A549 (cell line): ENCODE measurements around the gene FBRSL1. TPM values are rescaled to one million over a fixed set of nuclear protein-coding genes. Genes with fewer than 3 reads are reported as not detected.

Experiments
- ATAC-seq, 2 experiments: fragments of 200-7000 bp in 1 of 2; fragments of >200 bp in 1 of 2; cut with Nextera tagmentation in 1 of 2; cut with Tn5 transposase in 1 of 2; 3 replicates each; pipeline versions ENCODE4 v1.8.0 to v1.9.1; 2018 to 2020; ENCODE audit warnings: mild to moderate bottlenecking in 1 of 2, moderate library complexity in 1 of 2
- CTCF ChIA-PET: fragments of 300-600 bp; sonication (Branson Sonifier 250); formaldehyde crosslinking; extraction: SDS; loops from one replicate; lab custom pipeline; 2021; ENCODE audit warnings: antibody characterized with exemption, inconsistent platforms; lab: Yijun Ruan, JAX
- POLR2A ChIA-PET: fragments of 350-600 bp; formaldehyde crosslinking; extraction: SDS; loops from one replicate; lab custom pipeline; 2021; ENCODE audit warnings: antibody characterized with exemption, inconsistent platforms; lab: Yijun Ruan, JAX
- DNase-seq, 2 experiments: peaks; one replicate each; pipeline versions ENCODE4 v3.0.0 to v3.0.0-alpha.2; 2011 to 2016; ENCODE audit warnings: low read depth in 1 of 2, low spot score in 1 of 2
- FAIRE-seq: peaks from 2 replicates; lab custom pipeline; 2011; peaks lifted over from hg19 to GRCh38; lab: Jason Lieb, UNC
- H3K27ac ChIP-seq, 2 experiments: fragments of >200 bp; sonication (Bioruptor Twin); formaldehyde crosslinking; 3 replicates each; pipeline ENCODE4 v1.5.1; 2016 to 2017
- H3K4me1 ChIP-seq: fragments of >200 bp; sonication (Bioruptor Twin); formaldehyde crosslinking; 3 replicates; pipeline ENCODE4 v1.6.1; 2016
- H3K4me2 ChIP-seq: fragments of >200 bp; sonication (Bioruptor Twin); formaldehyde crosslinking; 3 replicates; pipeline ENCODE4 v1.6.1; 2016
- H3K4me3 ChIP-seq: fragments of >200 bp; sonication (Bioruptor Twin); formaldehyde crosslinking; 3 replicates; pipeline ENCODE4 v1.5.1; 2016
- H3K9me3 ChIP-seq: fragments of >200 bp; sonication (Bioruptor Twin); formaldehyde crosslinking; 3 replicates; pipeline ENCODE4 v1.6.1; 2016
- BHLHE40 ChIP-seq: IDR thresholded peaks from 2 replicates; pipeline ENCODE4 v1.6.1; 2012; ENCODE audit warnings: low read depth, low read length, inconsistent platforms
- CHD2 ChIP-seq: fragments of 150-350 bp; IDR thresholded peaks from 2 replicates; pipeline ENCODE4 v1.6.1; 2014; ENCODE audit warnings: low read length; ENCODE audit not compliant: partially characterized antibody
- EHF ChIP-seq: fragments of 250-450 bp; sonication (Bioruptor Pico); IDR thresholded peaks from 2 replicates; pipeline ENCODE4 v1.5.0; 2020; ENCODE audit warnings: mild to moderate bottlenecking
- ELK1 ChIP-seq: fragments of 150-350 bp; IDR thresholded peaks from 2 replicates; pipeline ENCODE4 v1.6.1; 2014; ENCODE audit warnings: low read depth, mild to moderate bottlenecking, low read length
- EP300 ChIP-seq, 2 experiments: fragments of >200 bp; sonication (Bioruptor Twin); formaldehyde crosslinking; IDR thresholded peaks; 2 replicates in 1 of 2; 3 replicates in 1 of 2; pipeline ENCODE4 v1.6.1; 2016 to 2017
- FOSB ChIP-seq: fragments of 250-450 bp; sonication (Bioruptor Pico); IDR thresholded peaks from 2 replicates; pipeline ENCODE4 v1.5.0; 2020; ENCODE audit warnings: mild to moderate bottlenecking, moderate library complexity
- FOSL2 ChIP-seq, 2 experiments: fragments of 450-650 bp in 1 of 2; fragments of >200 bp in 1 of 2; sonication (Bioruptor Twin) in 1 of 2; formaldehyde crosslinking; IDR thresholded peaks; 2 replicates each; pipeline versions ENCODE4 v1.5.0 to v1.6.1; 2016 to 2020; ENCODE audit warnings: mild to moderate bottlenecking in 1 of 2, moderate library complexity in 1 of 2
- GATA3 ChIP-seq: IDR thresholded peaks from 2 replicates; pipeline ENCODE4 v1.6.1; 2012; ENCODE audit warnings: borderline replicate concordance
- HES2 ChIP-seq: fragments of >200 bp; sonication (Bioruptor Twin); formaldehyde crosslinking; IDR thresholded peaks from 2 replicates; pipeline ENCODE4 v1.6.1; 2016
- HEYL ChIP-seq: fragments of 250-450 bp; sonication (Bioruptor Pico); IDR thresholded peaks from 2 replicates; pipeline ENCODE4 v1.8.0; 2021; ENCODE audit warnings: mild to moderate bottlenecking, moderate library complexity
- HOXB5 ChIP-seq: fragments of 250-450 bp; sonication (Bioruptor Pico); IDR thresholded peaks from 2 replicates; pipeline ENCODE4 v1.5.0; 2020; ENCODE audit warnings: mild to moderate bottlenecking, moderate library complexity
- JUN ChIP-seq, 2 experiments: fragments of >200 bp; sonication (Bioruptor Twin); formaldehyde crosslinking; IDR thresholded peaks; 2 replicates in 1 of 2; 3 replicates in 1 of 2; pipeline ENCODE4 v1.6.1; 2016 to 2017
- JUNB ChIP-seq: fragments of >200 bp; sonication (Bioruptor Twin); formaldehyde crosslinking; IDR thresholded peaks from 2 replicates; pipeline ENCODE4 v1.6.1; 2016
- KDM1A ChIP-seq: fragments of 200-600 bp; sonication (generic); IDR thresholded peaks from 2 replicates; pipeline ENCODE4 v1.6.1; 2016; ENCODE audit warnings: low read depth, mild to moderate bottlenecking
- KDM5A ChIP-seq: fragments of 200-600 bp; sonication (generic); IDR thresholded peaks from 2 replicates; pipeline ENCODE4 v1.6.1; 2016; ENCODE audit warnings: antibody characterized with exemption, mild to moderate bottlenecking
- MAZ ChIP-seq: fragments of 150-350 bp; IDR thresholded peaks from 2 replicates; pipeline ENCODE4 v1.6.1; 2014; ENCODE audit warnings: antibody characterized with exemption, low read depth, low read length, borderline replicate concordance
- NPAS2 ChIP-seq: fragments of 250-450 bp; sonication (Bioruptor Pico); IDR thresholded peaks from 2 replicates; pipeline ENCODE4 v1.8.0; 2022; ENCODE audit warnings: mild to moderate bottlenecking, moderate library complexity, borderline replicate concordance
- PBX3 ChIP-seq: IDR thresholded peaks from 2 replicates; pipeline ENCODE4 v1.6.1; 2012
- PHF8 ChIP-seq: fragments of 200-600 bp; sonication (generic); IDR thresholded peaks from 2 replicates; pipeline ENCODE4 v1.6.1; 2016; ENCODE audit warnings: low read depth, mild to moderate bottlenecking, antibody characterized with exemption, moderate library complexity, borderline replicate concordance
- POLR2AphosphoS2 ChIP-seq: conservative IDR thresholded peaks from 2 replicates; pipeline ENCODE4 v1.6.1; 2012; ENCODE audit warnings: low read length, improper control_type of control experiment, inconsistent platforms
- RAD21 ChIP-seq, 2 experiments: fragments of >200 bp in 1 of 2; sonication (Bioruptor Twin) in 1 of 2; formaldehyde crosslinking in 1 of 2; IDR thresholded peaks in 1 of 2; conservative IDR thresholded peaks in 1 of 2; 2 replicates in 1 of 2; 3 replicates in 1 of 2; pipeline ENCODE4 v1.6.1; 2012 to 2018; ENCODE audit warnings: inconsistent platforms in 1 of 2
- REST ChIP-seq: fragments of 200-600 bp; sonication (generic); IDR thresholded peaks from 2 replicates; pipeline ENCODE4 v1.6.1; 2016; ENCODE audit warnings: antibody characterized with exemption, mild to moderate bottlenecking, moderate library complexity
- RFX5 ChIP-seq: fragments of 450-650 bp; IDR thresholded peaks from 2 replicates; pipeline ENCODE4 v1.7.1; 2014; ENCODE audit warnings: antibody characterized with exemption, mild to moderate bottlenecking, moderate library complexity
- SMC3 ChIP-seq: fragments of >200 bp; sonication (Bioruptor Twin); formaldehyde crosslinking; IDR thresholded peaks from 3 replicates; pipeline ENCODE4 v1.6.1; 2018; ENCODE audit warnings: inconsistent platforms
- TP53 ChIP-seq: fragments of 250-450 bp; sonication (Bioruptor Pico); IDR thresholded peaks from 2 replicates; pipeline ENCODE4 v1.5.0; 2021; ENCODE audit warnings: mild to moderate bottlenecking, moderate library complexity
- USF2 ChIP-seq: fragments of 450-650 bp; IDR thresholded peaks from 2 replicates; pipeline ENCODE4 v1.6.1; 2014; ENCODE audit warnings: antibody characterized with exemption
- ZC3H11A ChIP-seq: fragments of 450-650 bp; IDR thresholded peaks from 2 replicates; pipeline ENCODE4 v1.6.1; 2014; ENCODE audit warnings: antibody characterized with exemption, mild to moderate bottlenecking
- ZFP36 ChIP-seq: fragments of 450-650 bp; IDR thresholded peaks from 2 replicates; pipeline ENCODE4 v1.6.1; 2014; ENCODE audit warnings: borderline replicate concordance; ENCODE audit not compliant: partially characterized antibody
- ZNF302 ChIP-seq: fragments of 250-450 bp; sonication (Bioruptor Pico); IDR thresholded peaks from 2 replicates; pipeline ENCODE4 v1.9.0; 2021; ENCODE audit warnings: inconsistent platforms, mild to moderate bottlenecking, moderate library complexity
- WGBS: methylation state at CpG from one replicate; pipeline ENCODE4 v1.1.6; 2017; ENCODE audit errors: missing lambda C conversion rate; 5-methylcytosine and 5-hydroxymethylcytosine counted together
- polyA plus RNA-seq, 4 experiments: library from polyadenylated mRNA; depleted of rRNA in 3 of 4; stranded (reverse); fragments of >200 nt; fragmentation: RNase III in 1 of 4; extraction: RNeasy Plus Mini Kit Qiagen cat#74134 plus additional on column Dnase treatment in 1 of 4; gene quantifications; 2 replicates in 3 of 4; 3 replicates in 1 of 4; pipeline ENCODE4 v1.2.3, GENCODE V29; 2011 to 2017

The FBRSL1 gene
- polyA plus RNA-seq, 2 of the 4 experiments (the other 2 are of a cell fraction): 3.0 to 32.8 TPM

- H3K9me3 ChIP-seq: no peaks in the 10 kb centered on the region
- DNase-seq (no peak), ATAC-seq (no peak), FAIRE-seq (no peak)
- H3K4me3 ChIP-seq: no peak overlapping the region
- TF ChIP-seq HEYL (CRISPR knock-in tag): no peak
- no peak for TF ChIP-seq JUN (IDR thresholded peaks at IDR 0.05)
- TF ChIP-seq EHF (CRISPR knock-in tag): no peak
- TF ChIP-seq POLR2AphosphoS2: no peak
- no peak for TF ChIP-seq PHF8
- TF ChIP-seq HOXB5: no peak
- no peak for TF ChIP-seq REST
- TF ChIP-seq ZNF302: no peak
- TF ChIP-seq BHLHE40: no peak
- no peak for TF ChIP-seq JUNB
- no peak for TF ChIP-seq HES2
- no peak for TF ChIP-seq FOSB (CRISPR knock-in tag)
- TF ChIP-seq CHD2: no peak
- no peak for TF ChIP-seq SMC3
- TF ChIP-seq ZC3H11A: no peak
- no peak for TF ChIP-seq FOSL2 (IDR thresholded peaks at IDR 0.05)
- TF ChIP-seq FOSL2 (CRISPR knock-in tag; IDR thresholded peaks at IDR 0.05): no peak
- no peak for TF ChIP-seq ELK1
- no peak for TF ChIP-seq MAZ
- no peak for TF ChIP-seq ZFP36
- no peak for TF ChIP-seq EP300 (IDR thresholded peaks at IDR 0.05)
- WGBS: 94% methylated on average over 17 of the region's 19 CpGs
- POLR2A ChIA-PET: no interaction called here
- no peak overlapping the region for H3K27ac ChIP-seq
- no peaks in the 10 kb centered on the region for H3K4me1 ChIP-seq
- no peak overlapping the region for H3K4me2 ChIP-seq
- CTCF ChIA-PET: interaction anchor here (0.9 to 1.2 kb wide), 3 partner anchors 70 to 213 kb away, joined by 3 read pairs; no protein-coding TSS in a partner anchor
Observed at GRCh38 chr12:132546647-132547046, 56.7 kb downstream of the FBRSL1 start.

GRCh38 chr12:132547205-132547740, 57.3 kb downstream of the FBRSL1 start:
- ChIA-PET POLR2A (no interaction called here), CTCF (interaction anchor here (0.9 to 1.1 kb wide), 2 partner anchors 69 to 213 kb away, joined by 3 read pairs; no protein-coding TSS in a partner anchor)
- DNase-seq (no peak), FAIRE-seq (no peak), ATAC-seq (no peak)
- no peaks in the 10 kb centered on the region for H3K9me3 ChIP-seq
- no peak overlapping the region for H3K4me2 ChIP-seq
- H3K27ac ChIP-seq: no peak overlapping the region
- WGBS: 95% methylated on average over 16 of the region's 21 CpGs
- H3K4me3 ChIP-seq: no peak overlapping the region
- no peaks in the 10 kb centered on the region for H3K4me1 ChIP-seq
- no peak for TF ChIP-seq RFX5
- no peak for TF ChIP-seq NPAS2 (CRISPR knock-in tag)
- no peak for TF ChIP-seq KDM1A
- TF ChIP-seq KDM5A: no peak
- TF ChIP-seq GATA3: no peak
- TF ChIP-seq HEYL (CRISPR knock-in tag): no peak
- TF ChIP-seq TP53 (CRISPR knock-in tag): no peak
- no peak for TF ChIP-seq RAD21 (conservative IDR thresholded peaks at IDR 0.05 in 1 of 2, IDR thresholded peaks at IDR 0.05 in 1 of 2)
- TF ChIP-seq BHLHE40: no peak
- TF ChIP-seq PBX3: no peak
- no peak for TF ChIP-seq JUN (IDR thresholded peaks at IDR 0.05)
- TF ChIP-seq ZC3H11A: no peak
- no peak for TF ChIP-seq HOXB5
- TF ChIP-seq USF2: no peak
